GM12878 (cell line): ENCODE results near the gene EGR4.

Source experiments
- ATF7 ChIP-seq: fragments of 450-650 bp; IDR thresholded peaks from 2 replicates; pipeline ENCODE4 v1.6.1; 2016; ENCODE audit warnings: low read depth, mild to moderate bottlenecking
- BCL11A ChIP-seq: IDR thresholded peaks from 2 replicates; pipeline ENCODE4 v1.6.1; 2011; ENCODE audit warnings: low read depth, low read length
- CEBPZ ChIP-seq: fragments of 150-350 bp; IDR thresholded peaks from 2 replicates; pipeline ENCODE4 v1.6.1; 2016; ENCODE audit warnings: low read depth, low read length
- CHD1 ChIP-seq: IDR thresholded peaks from 2 replicates; pipeline ENCODE4 v1.6.1; 2012; ENCODE audit warnings: low read depth, low read length, improper control_type of control experiment
- CREB1 ChIP-seq: IDR thresholded peaks from 2 replicates; pipeline ENCODE4 v1.6.1; 2012; ENCODE audit warnings: low read depth, mild to moderate bottlenecking, inconsistent platforms
- CTCF ChIP-seq, 3 experiments: IDR thresholded peaks in 2 of 3; conservative IDR thresholded peaks in 1 of 3; 2 replicates each; pipeline ENCODE4 v1.5.1; 2011; ENCODE audit warnings: low read depth in 3 of 3, low read length in 3 of 3, mild to moderate bottlenecking in 3 of 3, control low read depth in 2 of 3, moderate library complexity in 2 of 3, inconsistent platforms in 1 of 3, mixed read lengths in 1 of 3; ENCODE audit not compliant: control insufficient read depth in 2 of 3, insufficient read depth in 1 of 3; ENCODE audit errors: extremely low read depth in 1 of 3
- MAX ChIP-seq: IDR thresholded peaks from 2 replicates; pipeline ENCODE4 v1.6.1; 2012; ENCODE audit warnings: low read depth, low read length, improper control_type of control experiment
- NFIC ChIP-seq: IDR thresholded peaks from 2 replicates; pipeline ENCODE4 v1.6.1; 2012; ENCODE audit warnings: low read depth, mild to moderate bottlenecking, inconsistent platforms, low read length, moderate library complexity
- PML ChIP-seq: IDR thresholded peaks from 2 replicates; pipeline ENCODE4 v1.6.1; 2012; ENCODE audit warnings: low read length, inconsistent platforms
- SP1 ChIP-seq: IDR thresholded peaks from one replicate; pipeline ENCODE4 v1.6.1; 2011; ENCODE audit warnings: low read depth, low read length
- TAF1 ChIP-seq: IDR thresholded peaks from 2 replicates; pipeline ENCODE4 v1.6.1; 2011; ENCODE audit warnings: mild to moderate bottlenecking, low read depth, low read length, borderline replicate concordance

GRCh38 chr2:73254343-73255006, 38.9 kb downstream of the EGR4 start:
- TF ChIP-seq TAF1 (no peak), CHD1 (no peak), CTCF (IDR thresholded peaks at IDR 0.05 in 2 of 3, conservative IDR thresholded peaks at IDR 0.05 in 1 of 3; ENCODE audit: control insufficient read depth in 2 of 3, extremely low read depth in 1 of 3, insufficient read depth in 1 of 3, low read depth in 3 of 3, low read length in 3 of 3) (no peak), BCL11A (no peak), ATF7 (no peak), SP1 (no peak), MAX (no peak), CEBPZ (no peak), CREB1 (no peak), PML (peak; percentile 29; the same call in 1 of the 2 replicates), NFIC (no peak)
